ENCODE measurements around the gene STRA8. TPM values are rescaled to one million over a fixed set of nuclear protein-coding genes. Genes with fewer than 3 reads are reported as not detected.
A peak's percentile ranks its signal among the peaks of the same experiment; 100 is the strongest.

STRA8 gene
- total and polyA plus RNA-seq, 7 donors, result not detected

DNA sequence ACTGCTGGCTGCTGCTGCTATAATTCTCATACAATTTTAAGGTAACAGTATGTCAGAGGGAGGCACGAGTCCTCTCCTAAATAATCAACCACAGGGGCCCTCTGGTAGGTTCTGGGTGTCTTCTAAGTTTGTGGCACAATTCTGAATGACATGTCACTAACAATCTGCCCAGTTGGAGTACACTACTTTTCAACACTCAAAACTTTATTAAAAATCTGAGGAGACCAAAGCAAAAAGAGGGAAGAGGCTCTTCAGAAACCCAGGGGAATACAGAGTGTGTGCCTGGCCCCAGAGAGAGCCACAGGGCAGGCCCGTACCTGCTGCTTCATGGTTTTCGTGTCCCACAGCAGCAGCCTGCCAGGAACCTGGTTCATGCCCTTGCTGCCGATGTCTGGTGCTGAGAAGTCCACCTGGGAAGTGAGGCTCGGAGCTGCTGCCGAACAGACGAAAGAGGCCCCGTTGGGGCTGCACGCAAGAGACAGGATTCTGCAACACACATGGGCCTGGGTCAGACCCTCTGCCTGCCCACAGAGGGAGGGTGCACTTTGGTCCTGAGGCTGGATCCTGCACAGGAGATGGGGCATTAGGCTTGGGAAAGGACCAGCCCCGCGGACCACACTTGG lies 40.6 kb upstream of the STRA8 start:
- peaks cover 4% of the 10 kb centered on the region for H3K4me1 ChIP-seq
- no peak overlapping the region for H3K4me3 ChIP-seq
- H3K27me3 ChIP-seq (ENCODE audit: insufficient read depth in 3 of 3, low read length in 2 of 3), result no peaks in the 10 kb centered on the region
- no peak overlapping the region for H3K27ac ChIP-seq
- WGBS, 3 donors, result 89 to 96% (median 90%) methylated on average over 11 of the region's 11 CpGs
- H3K9me3 ChIP-seq, result no peaks in the 10 kb centered on the region
- intact Hi-C loops (cut with DNase I), result no loop called here
- ATAC-seq (peak in 1 of 4 donors; percentile 10), DNase-seq (no peak)
- H3K36me3 ChIP-seq (ENCODE audit: insufficient read depth in 1 of 2, low read depth in 1 of 2), result peaks cover 10 to 100% of the 10 kb centered on the region in 2 donors
- TF ChIP-seq, protein P1, sequence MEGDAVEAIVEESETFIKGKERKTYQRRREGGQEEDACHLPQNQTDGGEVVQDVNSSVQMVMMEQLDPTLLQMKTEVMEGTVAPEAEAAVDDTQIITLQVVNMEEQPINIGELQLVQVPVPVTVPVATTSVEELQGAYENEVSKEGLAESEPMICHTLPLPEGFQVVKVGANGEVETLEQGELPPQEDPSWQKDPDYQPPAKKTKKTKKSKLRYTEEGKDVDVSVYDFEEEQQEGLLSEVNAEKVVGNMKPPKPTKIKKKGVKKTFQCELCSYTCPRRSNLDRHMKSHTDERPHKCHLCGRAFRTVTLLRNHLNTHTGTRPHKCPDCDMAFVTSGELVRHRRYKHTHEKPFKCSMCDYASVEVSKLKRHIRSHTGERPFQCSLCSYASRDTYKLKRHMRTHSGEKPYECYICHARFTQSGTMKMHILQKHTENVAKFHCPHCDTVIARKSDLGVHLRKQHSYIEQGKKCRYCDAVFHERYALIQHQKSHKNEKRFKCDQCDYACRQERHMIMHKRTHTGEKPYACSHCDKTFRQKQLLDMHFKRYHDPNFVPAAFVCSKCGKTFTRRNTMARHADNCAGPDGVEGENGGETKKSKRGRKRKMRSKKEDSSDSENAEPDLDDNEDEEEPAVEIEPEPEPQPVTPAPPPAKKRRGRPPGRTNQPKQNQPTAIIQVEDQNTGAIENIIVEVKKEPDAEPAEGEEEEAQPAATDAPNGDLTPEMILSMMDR (IDR thresholded peaks at IDR 0.05), result no peak

GRCh38 chr7:135193615-135194081 lies 40.0 kb upstream of the STRA8 start:
- Histone ChIP-seq H3K4me1 (peaks cover 4% of the 10 kb centered on the region), H3K27ac (no peak overlapping the region), H3K27me3 (ENCODE audit: insufficient read depth in 3 of 3, low read length in 2 of 3) (no peaks in the 10 kb centered on the region), H3K4me3 (no peak overlapping the region), H3K36me3 (ENCODE audit: insufficient read depth in 1 of 2, low read depth in 1 of 2) (peaks cover 10 to 100% of the 10 kb centered on the region in 2 donors), H3K9me3 (no peaks in the 10 kb centered on the region)
- WGBS, 3 donors, result 91 to 94% (median 91%) methylated on average over 10 of the region's 10 CpGs
- DNase-seq (no peak), ATAC-seq (peak in 1 of 4 donors; percentile 38)
- intact Hi-C loops (cut with DNase I), result no loop called here
- TF ChIP-seq, protein P1 (IDR thresholded peaks at IDR 0.05), result no peak

GRCh38 chr7:135194494-135195095 lies 39.0 kb upstream of the STRA8 start:
- 75 to 76% (median 76%) methylated on average over 12 of the region's 12 CpGs for WGBS, 3 donors
- no peak overlapping the region for H3K27ac ChIP-seq
- intact Hi-C loops (cut with DNase I), result no loop called here
- TF ChIP-seq, protein P1 (IDR thresholded peaks at IDR 0.05), result no peak
- H3K4me3 ChIP-seq, result no peak overlapping the region
- peaks cover 10 to 100% of the 10 kb centered on the region in 2 donors for H3K36me3 ChIP-seq (ENCODE audit: insufficient read depth in 1 of 2, low read depth in 1 of 2)
- H3K9me3 ChIP-seq, result no peaks in the 10 kb centered on the region
- H3K27me3 ChIP-seq (ENCODE audit: insufficient read depth in 3 of 3, low read length in 2 of 3), result no peaks in the 10 kb centered on the region
- H3K4me1 ChIP-seq, result peaks cover 1% of the 10 kb centered on the region
- DNase-seq, result no peak
- ATAC-seq, result no peak

- no peak for DNase-seq
- 83 to 87% (median 85%) methylated on average over 4 of the region's 4 CpGs for WGBS, 3 donors
- no peak overlapping the region for H3K4me3 ChIP-seq
- no peaks in the 10 kb centered on the region for H3K4me1 ChIP-seq
- intact Hi-C loops (cut with DNase I), result no loop called here
- ATAC-seq, result no peak
- no peaks in the 10 kb centered on the region for H3K9me3 ChIP-seq
- H3K27me3 ChIP-seq (ENCODE audit: insufficient read depth in 3 of 3, low read length in 2 of 3), result no peaks in the 10 kb centered on the region
- H3K36me3 ChIP-seq (ENCODE audit: insufficient read depth in 1 of 2, low read depth in 1 of 2), result peaks cover 10 to 100% of the 10 kb centered on the region in 2 donors
- no peak overlapping the region for H3K27ac ChIP-seq
- TF ChIP-seq, protein P1 (IDR thresholded peaks at IDR 0.05), result no peak
These were observed 38.5 kb upstream of the STRA8 start for GRCh38 chr7:135195156-135195555.

Data from psoas muscle (tissue), 8 donors.